Stomach smooth muscle (tissue), 2 donors: ENCODE results near the gene SERPINE1.

ENCODE experiments used
- H3K27ac ChIP-seq: one replicate; pipeline ENCODE4 v1.7.0; 2013; ENCODE audit warnings: mild to moderate bottlenecking, low read length, inconsistent platforms
- H3K27me3 ChIP-seq, 2 donors: one replicate each; pipeline ENCODE4 v1.7.0; 2013; ENCODE audit warnings: low read length in 2 of 2; ENCODE audit not compliant: insufficient read depth in 2 of 2, control insufficient read depth in 1 of 2
- H3K36me3 ChIP-seq, 2 donors: one replicate each; pipeline ENCODE4 v1.7.0; 2013; ENCODE audit warnings: low read length in 2 of 2; ENCODE audit not compliant: control insufficient read depth in 2 of 2, insufficient read depth in 2 of 2
- H3K4me1 ChIP-seq: one replicate; pipeline ENCODE4 v1.7.0; 2013; ENCODE audit warnings: low read length; ENCODE audit not compliant: control insufficient read depth, insufficient read depth
- H3K4me3 ChIP-seq, 2 donors: one replicate each; pipeline ENCODE4 v1.7.0; 2013; ENCODE audit warnings: low read length in 2 of 2
- H3K9ac ChIP-seq, 2 donors: one replicate each; pipeline ENCODE4 v1.7.0; 2013; ENCODE audit warnings: low read length in 2 of 2, mild to moderate bottlenecking in 1 of 2
- H3K9me3 ChIP-seq, 2 donors: one replicate each; pipeline ENCODE4 v1.7.0; 2013; ENCODE audit warnings: low read length in 2 of 2; ENCODE audit not compliant: control insufficient read depth in 2 of 2
- donor health status: healthy.
- donor health status: Pancreatic carcinoma.

The SERPINE1 gene

DNA sequence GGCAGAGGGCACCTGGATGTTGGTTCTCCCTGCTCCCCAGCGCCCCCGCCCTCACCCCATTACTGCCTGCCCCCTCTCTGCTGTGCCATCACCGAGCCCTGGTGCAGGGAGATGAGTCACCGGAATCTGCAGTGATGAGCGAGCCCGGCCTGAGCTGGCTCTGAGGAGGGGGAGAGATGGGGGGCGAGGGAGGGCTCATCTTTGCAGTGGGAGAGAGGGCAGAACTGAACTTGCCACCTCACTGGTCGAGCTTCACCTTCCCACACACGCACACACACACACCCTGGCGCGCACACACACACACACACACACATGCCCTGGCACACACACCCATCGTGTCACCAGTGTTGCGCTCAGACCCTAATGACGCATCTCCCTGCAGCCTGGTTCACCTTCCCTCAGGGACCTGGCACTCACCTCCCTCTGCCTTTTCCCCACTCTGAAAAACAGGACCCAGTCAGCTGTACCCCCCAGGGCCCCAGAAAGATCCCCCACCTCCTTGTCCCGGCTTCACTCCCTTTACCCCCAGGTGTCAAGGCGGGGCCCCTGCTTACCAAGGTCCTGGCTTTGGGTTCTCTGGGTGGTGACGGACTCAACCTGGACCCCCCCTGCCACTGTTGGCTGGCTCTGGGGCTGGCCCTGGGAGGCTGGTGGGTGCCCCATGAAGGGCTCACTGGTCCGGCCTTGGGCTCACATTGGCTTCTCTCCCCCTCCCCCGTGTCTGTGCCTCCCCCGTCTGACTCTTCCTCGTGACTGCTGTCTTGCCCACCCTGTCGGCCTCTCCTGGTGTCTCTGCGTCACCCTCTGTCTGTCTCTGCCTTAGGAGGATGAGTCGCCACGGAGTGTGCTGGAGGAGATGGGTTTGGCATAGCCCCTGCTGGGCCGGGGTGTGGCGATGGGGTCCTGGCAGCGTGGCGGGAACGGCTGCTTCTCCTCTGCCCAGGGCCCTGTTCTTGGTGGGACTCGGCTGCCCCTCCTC is 33.1 kb downstream of the SERPINE1 start:
- no peak overlapping the region for H3K27ac ChIP-seq
- H3K4me3 ChIP-seq: no peak overlapping the region
- H3K27me3 ChIP-seq: peaks cover 24 to 40% of the 10 kb centered on the region in 2 donors
- peaks cover 12 to 16% of the 10 kb centered on the region in 2 donors for H3K36me3 ChIP-seq
- peaks cover 27% of the 10 kb centered on the region for H3K4me1 ChIP-seq
- H3K9ac ChIP-seq: no peak overlapping the region
- H3K9me3 ChIP-seq: no peaks in the 10 kb centered on the region

- Histone ChIP-seq H3K27ac (no peak overlapping the region), H3K4me3 (no peak overlapping the region), H3K9me3 (no peaks in the 10 kb centered on the region), H3K27me3 (peaks cover 31 to 48% of the 10 kb centered on the region in 2 donors), H3K9ac (no peak overlapping the region), H3K4me1 (peaks cover 29% of the 10 kb centered on the region), H3K36me3 (peaks cover 12 to 16% of the 10 kb centered on the region in 2 donors)
These were observed 34.0 kb downstream of the SERPINE1 start for GRCh38 chr7:101160910-101161309.

- Histone ChIP-seq H3K27ac (no peak overlapping the region), H3K4me3 (no peak overlapping the region), H3K27me3 (peaks cover 37 to 55% of the 10 kb centered on the region in 2 donors), H3K4me1 (peaks cover 31% of the 10 kb centered on the region), H3K36me3 (peaks cover 12 to 16% of the 10 kb centered on the region in 2 donors), H3K9ac (no peak overlapping the region), H3K9me3 (no peaks in the 10 kb centered on the region)
These were observed 35.0 kb downstream of the SERPINE1 start for GRCh38 chr7:101161692-101162471.

DNA sequence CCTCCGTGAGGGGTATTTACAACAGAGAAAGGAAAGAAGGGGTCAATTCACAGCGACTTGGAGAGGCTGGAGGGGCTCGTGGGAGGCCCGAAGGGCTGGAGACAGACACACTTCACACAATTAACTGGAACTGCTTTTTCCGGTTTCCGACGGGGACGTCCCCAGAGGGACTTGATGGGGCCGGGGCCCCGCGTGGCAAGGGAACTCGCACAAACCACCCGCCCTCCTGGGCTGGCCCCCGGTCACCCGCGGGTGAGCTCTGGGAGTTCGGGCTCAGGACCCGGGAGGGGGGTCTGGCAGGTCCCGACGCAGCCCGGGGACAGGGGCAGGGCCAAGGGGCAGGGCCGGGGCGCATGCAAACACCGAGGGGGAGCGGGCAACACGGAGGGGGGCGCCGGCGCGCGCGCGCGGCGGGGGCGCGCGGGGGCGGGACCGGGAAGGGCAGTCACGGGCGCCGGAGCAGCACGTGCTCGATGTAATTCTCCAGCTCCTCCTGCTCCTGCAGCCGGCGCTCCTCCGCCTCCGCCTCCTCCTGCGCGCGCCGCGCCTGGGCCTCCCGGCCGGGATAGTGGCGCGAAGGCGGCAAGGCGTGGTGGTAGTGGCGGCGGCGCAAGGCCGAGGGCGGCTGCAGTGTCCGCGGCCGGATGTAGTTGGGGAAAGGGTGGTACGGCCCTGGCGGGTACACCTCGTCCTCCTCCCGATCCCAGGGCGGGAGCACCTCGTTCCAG is 35.8 kb downstream of the SERPINE1 start:
- Histone ChIP-seq H3K27me3 (peaks cover 44 to 64% of the 10 kb centered on the region in 2 donors), H3K27ac (no peak overlapping the region), H3K36me3 (peaks cover 12 to 16% of the 10 kb centered on the region in 2 donors), H3K4me3 (peak overlapping the region; percentile 4 to 60), H3K4me1 (peaks cover 31% of the 10 kb centered on the region), H3K9ac (no peak overlapping the region), H3K9me3 (no peaks in the 10 kb centered on the region)

- Histone ChIP-seq H3K4me3 (peak overlapping the region; percentile 31 to 60), H3K27me3 (peaks cover 51 to 71% of the 10 kb centered on the region in 2 donors)
These were observed 36.6 kb downstream of the SERPINE1 start for GRCh38 chr7:101163279-101164070.

DNA sequence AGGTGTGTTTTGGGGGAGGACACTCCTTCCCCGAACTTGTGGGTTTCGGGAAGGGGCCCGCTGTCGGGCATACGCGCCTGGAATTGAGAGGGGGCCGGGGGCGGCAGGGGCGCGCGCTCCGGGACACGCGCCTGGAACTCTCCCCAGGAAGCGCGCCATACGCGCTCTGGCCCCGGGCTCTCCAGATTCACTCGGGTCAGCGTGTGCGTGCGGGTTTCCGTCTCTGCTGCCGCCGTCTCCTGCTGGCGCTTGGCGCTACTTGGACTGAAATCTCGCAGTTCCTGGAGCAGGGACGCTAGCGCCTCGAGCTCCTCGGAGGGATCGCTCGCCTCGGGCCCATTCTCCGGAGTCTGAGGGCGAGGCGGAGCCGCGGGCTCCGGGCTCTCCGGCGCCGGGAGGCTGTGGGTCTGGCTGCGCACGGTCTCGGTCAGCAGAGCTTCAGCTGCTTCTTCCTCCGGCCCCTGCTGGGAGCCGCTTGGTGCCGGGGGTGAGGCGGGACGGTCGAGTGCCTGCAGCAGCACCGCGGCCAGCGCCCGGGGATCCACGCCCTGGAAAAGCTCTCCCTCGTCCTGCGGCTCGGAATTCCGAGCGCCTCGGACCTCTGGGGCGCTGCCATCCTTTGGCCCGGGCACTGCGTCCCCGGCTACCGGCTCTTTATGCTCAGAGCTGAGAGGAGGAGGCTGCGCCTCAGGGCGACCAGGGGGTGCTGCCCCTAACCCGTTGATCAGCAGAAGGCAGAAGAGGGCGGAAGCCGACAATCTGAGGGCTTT is 37.4 kb downstream of the SERPINE1 start:
- H3K4me3 ChIP-seq: no peak overlapping the region
- H3K27ac ChIP-seq: no peak overlapping the region
- H3K27me3 ChIP-seq: peaks cover 58 to 76% of the 10 kb centered on the region in 2 donors

More at GRCh38 chr7:101163279-101164070, 36.6 kb downstream of the SERPINE1 start:
- Histone ChIP-seq H3K4me1 (peaks cover 31% of the 10 kb centered on the region), H3K9me3 (no peaks in the 10 kb centered on the region), H3K9ac (no peak overlapping the region), H3K27ac (no peak overlapping the region), H3K36me3 (peaks cover 9 to 13% of the 10 kb centered on the region in 2 donors)

DNA sequence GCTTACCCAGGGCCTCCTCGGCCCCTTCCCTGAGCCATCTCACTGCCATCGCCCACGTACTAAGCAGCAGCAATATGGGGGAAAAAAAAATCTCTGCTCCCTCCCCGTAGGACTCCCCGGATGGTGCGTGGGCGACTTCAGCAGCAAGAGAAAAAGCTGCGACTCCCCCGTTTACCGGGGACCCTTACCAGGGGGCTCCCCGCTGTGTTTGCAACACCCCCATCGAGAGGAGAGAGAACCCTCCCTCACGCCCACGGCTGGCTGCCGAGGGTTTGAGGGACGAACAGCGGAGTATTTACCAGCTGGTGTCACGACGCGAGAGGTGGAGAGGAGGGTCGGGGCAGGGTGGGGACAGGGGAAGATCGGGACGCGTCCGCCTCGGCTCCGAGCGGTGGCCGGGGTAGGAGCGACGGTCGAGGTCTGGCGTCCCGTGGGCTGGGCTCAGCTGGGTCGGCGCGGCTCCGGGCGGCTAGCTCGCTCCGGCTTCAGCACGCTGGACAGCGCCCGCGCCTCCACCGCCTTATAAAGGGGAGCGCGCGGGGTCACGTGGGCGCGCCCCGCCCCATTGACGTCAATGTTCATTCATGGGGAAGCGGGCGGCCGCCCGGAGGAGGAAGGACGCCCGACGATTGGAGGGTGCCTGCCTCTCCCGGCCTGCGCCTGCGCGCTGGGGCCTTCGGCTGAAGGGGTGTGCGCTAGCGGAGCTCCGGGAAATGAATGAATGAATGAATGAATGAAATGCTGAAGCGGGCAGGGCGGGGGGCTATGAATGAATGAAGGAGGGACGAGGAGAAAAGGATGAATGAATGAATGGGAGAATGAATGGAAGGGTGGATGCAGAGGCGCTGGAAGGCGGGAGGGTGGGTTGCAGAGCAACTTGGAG is 38.4 kb downstream of the SERPINE1 start, which contains the start of gene VGF:
VGF (minus strand) TSS at position 495 of the 883 bp plus-strand sequence. CDS start 726 bp downstream, outside the sequence.
- H3K27me3 ChIP-seq: peaks cover 69 to 83% of the 10 kb centered on the region in 2 donors
- no peak within 1 kb of the TSS for H3K9ac ChIP-seq
- H3K4me1 ChIP-seq: peaks cover 42% of the 10 kb centered on the region
- no peak within 1 kb of the TSS for H3K27ac ChIP-seq
- H3K9me3 ChIP-seq: no peaks in the 10 kb centered on the region
- H3K36me3 ChIP-seq: peaks cover under 1 to 2% of the 10 kb centered on the region in 2 donors
- H3K4me3 ChIP-seq: peak within 1 kb of the TSS; percentile 17 to 49

More for the DNA sequence above, 37.4 kb downstream of the SERPINE1 start:
- no peak overlapping the region for H3K9ac ChIP-seq
- H3K36me3 ChIP-seq: peaks cover 5 to 8% of the 10 kb centered on the region in 2 donors
- H3K4me1 ChIP-seq: peaks cover 32% of the 10 kb centered on the region
- H3K9me3 ChIP-seq: no peaks in the 10 kb centered on the region

DNA sequence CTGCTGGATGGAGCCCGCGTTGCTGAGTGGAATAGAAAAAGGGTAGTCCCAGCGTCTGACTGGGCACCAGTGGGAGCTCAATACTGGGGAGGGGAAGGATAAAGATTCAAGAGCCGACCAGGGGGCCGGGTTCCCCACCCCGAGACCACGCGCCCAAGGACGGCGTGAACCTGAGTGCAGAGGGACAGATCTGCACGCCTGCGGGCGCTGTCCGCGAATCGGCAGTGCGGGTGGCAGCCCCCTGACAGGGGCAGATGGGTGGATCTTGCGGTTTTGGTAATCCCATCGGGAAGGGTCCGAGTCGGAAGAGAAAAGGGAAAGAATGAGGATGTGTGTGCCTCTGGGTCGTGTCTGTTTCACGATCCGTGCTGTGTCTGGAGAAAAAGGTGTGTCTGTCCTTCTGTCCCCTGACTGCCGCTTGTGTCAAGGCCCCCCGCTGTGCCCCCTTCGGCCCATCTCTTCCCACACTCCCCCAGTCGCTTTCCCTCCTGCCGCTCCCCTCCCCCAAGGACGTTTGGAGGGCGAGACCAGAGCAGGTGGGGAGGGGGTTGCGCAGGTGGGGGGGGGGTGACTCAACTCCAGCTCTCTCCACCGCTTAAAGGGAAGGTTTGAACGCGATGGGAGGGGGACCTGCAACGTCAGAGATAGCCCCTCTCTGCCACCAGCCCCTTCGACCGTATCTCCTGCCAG is 39.2 kb downstream of the SERPINE1 start:
- Histone ChIP-seq H3K27me3 (peaks cover 77 to 91% of the 10 kb centered on the region in 2 donors), H3K36me3 (peaks cover 0 to 2% of the 10 kb centered on the region in 2 donors), H3K4me1 (peaks cover 42% of the 10 kb centered on the region), H3K27ac (no peak overlapping the region), H3K9me3 (no peaks in the 10 kb centered on the region), H3K4me3 (peak overlapping the region; percentile 17 to 44), H3K9ac (no peak overlapping the region)
